Activated CD8-positive, alpha-beta memory T cell treated with anti-CD3 and anti-CD28 coated beads for 36 hours (primary cell): ENCODE measurements around the gene LSM11. TPM values are rescaled to one million over a fixed set of nuclear protein-coding genes. Genes with fewer than 3 reads are reported as not detected.

Source experiments
- total RNA-seq, 2 experiments: library from RNA; stranded (reverse); gene quantifications; one replicate each; pipeline ENCODE4 v1.2.3, GENCODE V29; 2021

LSM11 gene
- total RNA-seq, 2 experiments from 2014 or later, result 8.4 to 8.6 TPM

Other genes starting within 250 kb of the LSM11 start
- gene ADAM19, start 167.9 kb upstream of the LSM11 start, total RNA-seq, result 10 to 100 TPM; 52.5 to 55.0 TPM
- gene SOX30, start 91.3 kb upstream of the LSM11 start, total RNA-seq, result under 1 TPM; 0.15 to 0.29 TPM
- not detected for gene C5orf52, start 72.2 kb upstream of the LSM11 start, total RNA-seq
- 10 to 100 TPM; 29.9 to 30.6 TPM for gene THG1L, start 12.3 kb upstream of the LSM11 start, total RNA-seq
- gene CLINT1, start 115.4 kb downstream of the LSM11 start, total RNA-seq, result 10 to 100 TPM; 74.8 to 76.2 TPM